GM19452 (cell line): ENCODE measurements around the gene SEMA4F.

Experiments
- ATAC-seq: cut with Tn5 transposase; IDR thresholded peaks from one replicate; pipeline ENCODE4 v1.9.1; 2021; ENCODE audit not compliant: unreplicated experiment

The SEMA4F gene

GRCh38 chr2:74658516-74658915 lies 4.5 kb downstream of the SEMA4F start:
- ATAC-seq, result no peak

GRCh38 chr2:74659462-74659861 lies 5.4 kb downstream of the SEMA4F start:
- ATAC-seq, result no peak

GRCh38 chr2:74668087-74668486 lies 14.0 kb downstream of the SEMA4F start:
- no peak for ATAC-seq

GRCh38 chr2:74670263-74670662 lies 16.2 kb downstream of the SEMA4F start:
- no peak for ATAC-seq

GRCh38 chr2:74671479-74671878 lies 17.4 kb downstream of the SEMA4F start:
- ATAC-seq, result no peak

- ATAC-seq, result no peak
These were observed 19.9 kb downstream of the SEMA4F start for GRCh38 chr2:74673826-74674528.

GRCh38 chr2:74675090-74675489 lies 21.0 kb downstream of the SEMA4F start:
- ATAC-seq, result no peak

GRCh38 chr2:74676331-74676730 lies 22.3 kb downstream of the SEMA4F start:
- no peak for ATAC-seq

GRCh38 chr2:74679615-74680014 lies 25.6 kb downstream of the SEMA4F start:
- no peak for ATAC-seq

- no peak for ATAC-seq
These were observed 28.5 kb downstream of the SEMA4F start for GRCh38 chr2:74682501-74682900.

- no peak for ATAC-seq
These were observed 31.4 kb downstream of the SEMA4F start for GRCh38 chr2:74685408-74685807.

GRCh38 chr2:74688881-74689280 lies 34.8 kb downstream of the SEMA4F start:
- ATAC-seq, result no peak

GRCh38 chr2:74689671-74690070 lies 35.6 kb downstream of the SEMA4F start:
- ATAC-seq, result no peak

- peak; percentile 78 for ATAC-seq
These were observed 36.5 kb downstream of the SEMA4F start for GRCh38 chr2:74690571-74690970.

- ATAC-seq, result no peak
These were observed 37.9 kb downstream of the SEMA4F start for GRCh38 chr2:74691929-74692328.

- ATAC-seq, result no peak
These were observed 39.2 kb downstream of the SEMA4F start for GRCh38 chr2:74693213-74693612.

GRCh38 chr2:74693668-74694067 lies 39.6 kb downstream of the SEMA4F start:
- no peak for ATAC-seq

GRCh38 chr2:74694281-74694680 lies 40.2 kb downstream of the SEMA4F start:
- ATAC-seq, result no peak

GRCh38 chr2:74695663-74696062 lies 41.6 kb downstream of the SEMA4F start:
- ATAC-seq, result no peak

GRCh38 chr2:74696829-74697228 lies 42.8 kb downstream of the SEMA4F start:
- no peak for ATAC-seq

GRCh38 chr2:74700643-74701372 lies 46.8 kb downstream of the SEMA4F start:
- ATAC-seq, result no peak

GRCh38 chr2:74702001-74702715 lies 48.1 kb downstream of the SEMA4F start:
- no peak for ATAC-seq
